Myometrial cell (primary cell): ENCODE measurements around the gene ZNF587B. TPM values are rescaled to one million over a fixed set of nuclear protein-coding genes. Genes with fewer than 3 reads are reported as not detected.

Experiments used
- total RNA-seq: library from RNA; depleted of rRNA; stranded (reverse); fragments of >200 nt; gene quantifications from 2 replicates; pipeline ENCODE4 v1.2.3, GENCODE V29; 2015

Gene ZNF587B
- 2.0 and 4.6 TPM in 2 replicates for total RNA-seq

DNA sequence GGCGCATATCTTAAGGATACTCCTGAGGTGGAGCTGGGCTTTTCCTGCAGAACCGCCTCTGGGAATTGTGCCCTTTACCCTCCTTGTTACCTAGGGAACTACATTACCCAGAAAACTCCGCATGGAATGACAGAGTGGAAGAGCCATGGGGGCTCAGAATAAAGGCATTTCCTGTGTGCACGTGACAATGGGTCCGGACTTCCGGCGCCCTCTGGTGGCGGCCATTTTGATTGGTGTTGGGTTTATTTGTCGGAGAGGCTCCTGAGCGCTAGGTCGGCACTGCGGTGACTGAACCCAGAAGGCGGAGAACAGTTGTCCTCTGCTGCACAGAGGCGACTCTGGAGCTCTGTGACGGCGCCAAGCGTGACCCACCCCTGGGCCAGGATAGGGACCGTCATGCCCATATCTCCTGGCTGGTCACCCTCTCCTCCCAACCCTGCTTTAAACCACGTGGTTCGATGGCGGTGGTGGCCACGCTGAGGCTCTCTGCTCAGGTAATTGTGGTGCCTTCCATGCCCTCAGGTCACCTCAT is at the start of gene ZNF587B:
TSS of gene ZNF587B (plus strand) at position 229 of the 532 bp plus-strand sequence. CDS start at position 459, 230 bp downstream.

DNA sequence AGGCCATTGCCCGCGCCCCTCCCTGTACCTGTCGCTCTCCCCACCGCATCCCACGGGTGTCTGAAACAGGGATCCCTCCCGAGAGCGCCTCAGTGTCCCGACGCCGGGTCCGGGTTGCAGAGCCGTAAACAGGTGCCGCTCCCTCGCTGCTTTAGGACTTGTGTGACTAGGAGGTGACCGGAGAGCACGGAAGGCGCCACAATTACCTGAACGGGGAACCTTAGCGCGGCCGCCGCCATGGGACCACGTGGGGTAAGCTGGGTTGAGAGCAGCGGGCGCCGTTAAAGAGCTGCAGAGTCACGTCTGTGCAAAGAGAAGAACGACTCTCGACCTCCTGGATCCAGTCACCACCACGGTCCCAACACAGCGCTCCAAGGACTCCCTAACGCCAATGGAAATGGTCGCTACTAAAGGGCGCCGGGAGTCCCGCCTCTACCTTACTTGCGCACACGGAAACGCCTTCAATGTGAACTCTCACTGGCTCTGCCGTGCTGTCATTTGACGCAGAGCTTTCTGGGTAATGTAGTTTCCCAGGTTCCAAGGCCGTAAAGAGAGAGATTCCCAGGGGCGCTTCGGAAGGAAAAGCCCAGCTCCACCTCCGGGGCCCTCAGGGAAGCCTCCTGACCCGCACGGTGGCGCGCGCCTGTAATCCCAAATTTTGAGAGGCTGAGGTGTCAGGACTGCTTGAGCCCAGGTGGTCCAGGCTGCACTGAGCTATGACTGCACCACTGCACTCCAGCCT is 15.4 kb upstream of the ZNF587B start, which contains the start of gene ZNF552:
TSS of gene ZNF552 (minus strand) at position 409 of the 742 bp plus-strand sequence. CDS start at position 239, 170 bp downstream.

DNA sequence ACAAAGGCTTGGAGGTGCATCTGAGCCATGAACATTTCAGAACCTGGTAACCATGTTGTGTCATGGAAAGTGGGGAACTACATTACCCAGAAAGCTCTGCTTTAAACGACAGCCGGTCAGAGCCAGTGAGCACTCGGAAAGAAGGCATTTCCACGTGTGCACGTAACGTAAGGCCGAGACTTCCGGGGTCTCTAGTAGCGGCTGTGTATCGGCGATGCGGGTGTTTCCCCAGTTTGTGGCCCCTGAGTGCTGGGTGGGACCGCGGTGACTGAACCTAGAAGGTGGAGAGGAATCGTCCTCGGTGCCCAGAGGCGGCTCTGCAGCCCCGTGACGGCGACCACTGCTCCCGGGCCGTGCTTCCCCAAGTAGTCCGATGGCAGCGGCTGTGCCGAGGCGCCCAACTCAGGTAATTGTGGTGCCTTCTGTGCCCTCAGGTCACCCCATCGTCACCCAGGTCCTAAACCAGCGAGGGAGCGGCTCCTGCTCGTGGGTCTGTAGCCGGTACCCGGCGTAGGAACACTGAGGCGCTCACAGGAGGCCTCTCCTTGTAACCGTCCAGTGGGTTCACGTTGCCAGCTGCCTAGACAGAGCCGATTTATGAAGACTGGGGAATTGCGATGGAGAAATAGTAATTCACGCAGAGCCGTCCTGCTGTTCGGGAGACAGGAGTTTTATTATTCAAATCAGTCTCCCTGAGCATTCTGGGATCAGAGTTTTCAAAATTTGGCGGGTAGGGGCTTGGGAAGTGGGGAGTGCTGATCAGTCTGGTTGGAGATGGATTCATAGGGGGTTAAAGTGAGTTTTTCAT is 19.8 kb downstream of the ZNF587B start, which contains the start of gene ZNF587:
TSS of gene ZNF587 (plus strand) at position 194 of the 808 bp plus-strand sequence. CDS start at position 374, 180 bp downstream.

DNA sequence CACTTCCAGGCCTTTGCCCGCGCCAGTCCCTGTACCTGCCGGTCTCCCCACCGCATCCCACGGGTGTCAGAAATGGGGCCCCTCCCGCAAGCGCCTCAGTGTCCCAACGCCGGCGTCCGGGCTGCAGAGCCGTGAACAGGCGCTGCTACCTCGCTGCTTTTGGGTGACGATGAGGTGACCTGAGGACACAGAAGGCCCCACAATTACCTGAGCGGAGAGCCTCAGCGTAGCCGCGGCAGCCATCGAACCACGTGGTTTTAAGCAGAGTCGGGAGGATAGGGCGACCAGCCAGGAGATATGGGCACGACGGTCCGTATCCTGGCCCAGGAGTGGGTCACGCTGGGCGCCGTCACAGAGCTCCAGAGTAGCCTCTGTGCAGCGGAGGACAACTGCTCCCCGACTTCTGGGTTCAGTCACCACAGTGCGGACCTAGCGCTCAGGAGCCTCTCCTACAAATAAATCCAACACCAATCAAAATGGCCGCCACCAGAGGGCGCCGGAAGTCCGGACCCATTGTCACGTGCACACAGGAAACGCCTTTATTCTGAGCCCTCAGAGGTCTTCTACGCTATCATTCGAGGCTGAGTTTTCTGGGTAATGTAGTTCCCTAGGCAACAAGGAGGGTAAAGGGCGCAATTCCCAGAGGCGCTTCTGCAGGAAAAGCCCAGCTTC is 58.6 kb downstream of the ZNF587B start, which contains the start of gene ZNF814:
TSS of gene ZNF814 (minus strand) at position 478 of the 672 bp plus-strand sequence. CDS start at position 243, 235 bp downstream.

Other genes starting within 250 kb of the ZNF587B start
- 1.8 and 2.6 TPM in 2 replicates for gene ZIK1, start 246.2 kb upstream of the ZNF587B start, total RNA-seq
- 2.5 and 3.2 TPM in 2 replicates for gene ZNF530, start 230.4 kb upstream of the ZNF587B start, total RNA-seq
- 8.7 and 13.0 TPM in 2 replicates for gene ZNF134, start 216.1 kb upstream of the ZNF587B start, total RNA-seq
- gene ZNF211, start 197.1 kb upstream of the ZNF587B start, total RNA-seq: 2.6 and 7.4 TPM in 2 replicates
- gene ZSCAN4, start 161.4 kb upstream of the ZNF587B start, total RNA-seq: not detected in 2 replicates
- gene ZNF551, start 148.3 kb upstream of the ZNF587B start, total RNA-seq: 2.0 and 7.8 TPM in 2 replicates
- gene ZNF154, start 121.1 kb upstream of the ZNF587B start, total RNA-seq: not detected in 2 replicates
- gene ZNF671, start 102.7 kb upstream of the ZNF587B start, total RNA-seq: 4.4 and 7.5 TPM in 2 replicates
- 4.4 and 5.2 TPM in 2 replicates for gene ZNF776, start 83.5 kb upstream of the ZNF587B start, total RNA-seq
- gene ZNF586, start 60.6 kb upstream of the ZNF587B start, total RNA-seq: 6.2 and 8.1 TPM in 2 replicates
- gene ZNF552, start 15.4 kb upstream of the ZNF587B start, total RNA-seq: 1.6 and 1.7 TPM in 2 replicates
- 6.3 and 14.9 TPM in 2 replicates for gene ZNF587, start 19.6 kb downstream of the ZNF587B start, total RNA-seq
- 0.71 and 1.4 TPM in 2 replicates for gene ZNF814, start 58.7 kb downstream of the ZNF587B start, total RNA-seq
- gene ZNF417, start 86.3 kb downstream of the ZNF587B start, total RNA-seq: 3.0 and 6.1 TPM in 2 replicates
- 0.29 and 1.8 TPM in 2 replicates for gene ZNF418, start 105.1 kb downstream of the ZNF587B start, total RNA-seq
- 0.29 and 3.5 TPM in 2 replicates for gene ZNF256, start 117.4 kb downstream of the ZNF587B start, total RNA-seq
- not detected in 2 replicates for gene C19orf18, start 144.2 kb downstream of the ZNF587B start, total RNA-seq
- 1.7 and 6.4 TPM in 2 replicates for gene ZNF606, start 172.5 kb downstream of the ZNF587B start, total RNA-seq
- not detected in 2 replicates for gene ZSCAN1, start 203.7 kb downstream of the ZNF587B start, total RNA-seq
- 0.58 and 2.5 TPM in 2 replicates for gene ZNF135, start 229.0 kb downstream of the ZNF587B start, total RNA-seq